HCT116 (cell line): ENCODE results near the gene NTNG2. TPM values are rescaled to one million over a fixed set of nuclear protein-coding genes. Genes with fewer than 3 reads are reported as not detected.

Experiments used
- ATAC-seq: fragments of 200-7000 bp; cut with Tn5 transposase; 2 replicates; pipeline ENCODE4 v1.9.1; 2020; ENCODE audit warnings: mild to moderate bottlenecking, moderate library complexity
- BruUV-seq: library from RNA; stranded (reverse); fragments of 400-500 nt; replicated peaks from 2 replicates; lab custom pipeline; 2021; lab: Mats Ljungman, UMichigan
- CTCF ChIA-PET: fragments of 300-600 bp; sonication (Branson Sonifier 250); formaldehyde crosslinking; loops from one replicate; lab custom pipeline; 2021; ENCODE audit warnings: antibody characterized with exemption; lab: Charles Lee
- POLR2A ChIA-PET: fragments of 300-600, 350-600 bp; sonication (Branson Sonifier 250); formaldehyde crosslinking; loops from one replicate; lab custom pipeline; 2021; ENCODE audit warnings: antibody characterized with exemption; lab: Charles Lee
- RAD21 ChIA-PET, 2 experiments: fragments of 300-600 bp; sonication (Branson Sonifier 250); formaldehyde crosslinking; loops; one replicate each; lab custom pipeline; 2023; ENCODE audit warnings: low total read pairs in 2 of 2; ENCODE audit not compliant: uncharacterized antibody in 2 of 2, unreplicated experiment in 2 of 2, low non-redundant PET in 1 of 2; lab: Charles Lee
- DNase-seq: peaks from one replicate; pipeline ENCODE4 v3.0.0-alpha.2; 2010; ENCODE audit warnings: low read depth, low spot score
- H2AFZ ChIP-seq: fragments of 200-600 bp; shearing (Covaris generic), sonication (generic); 2 replicates; pipeline ENCODE4 v1.6.1; 2017; ENCODE audit warnings: low read depth, mixed run types, mixed read lengths, antibody characterized with exemption, low read length; ENCODE audit not compliant: poor library complexity, severe bottlenecking
- H3K27ac ChIP-seq: 2 replicates; pipeline ENCODE4 v1.5.1; 2012; ENCODE audit warnings: low read depth, low read length
- H3K27me3 ChIP-seq: fragments of 200-600 bp; sonication (generic); 2 replicates; pipeline ENCODE4 v1.6.1; 2016; ENCODE audit warnings: mixed run types, low read length, mixed read lengths; ENCODE audit not compliant: insufficient read depth
- H3K36me3 ChIP-seq, 2 experiments: fragments of 200-500 bp in 1 of 2; fragments of 200-600 bp in 1 of 2; sonication (Bioruptor generic) in 1 of 2; sonication (generic) in 1 of 2; 2 replicates each; pipeline versions ENCODE4 v1.5.1 to v1.6.1; 2014 to 2016; ENCODE audit warnings: low read length in 2 of 2, inconsistent platforms in 1 of 2, mixed read lengths in 1 of 2, mixed run types in 1 of 2; ENCODE audit not compliant: insufficient read depth in 2 of 2, control insufficient read depth in 1 of 2
- H3K4me1 ChIP-seq, 2 experiments: fragments of 200-600 bp in 1 of 2; sonication (generic) in 1 of 2; 2 replicates each; pipeline versions ENCODE4 v1.5.1 to v1.6.1; 2012 to 2017; ENCODE audit warnings: low read length in 2 of 2, inconsistent platforms in 1 of 2, mild to moderate bottlenecking in 1 of 2, mixed read lengths in 1 of 2, mixed run types in 1 of 2, moderate library complexity in 1 of 2; ENCODE audit not compliant: insufficient read depth in 2 of 2, control insufficient read depth in 1 of 2
- H3K4me2 ChIP-seq: fragments of 200-600 bp; sonication (generic); 2 replicates; pipeline ENCODE4 v1.6.1; 2017; ENCODE audit warnings: mixed run types, low read length, mixed read lengths
- H3K4me3 ChIP-seq, 2 experiments: fragments of 200-600 bp in 1 of 2; sonication (generic) in 1 of 2; replicated peaks in 1 of 2; 2 replicates each; pipeline ENCODE4 v1.5.1; 2011 to 2016; ENCODE audit warnings: low read length in 2 of 2, control low read depth in 1 of 2, low read depth in 1 of 2, mild to moderate bottlenecking in 1 of 2, mixed read lengths in 1 of 2, mixed run types in 1 of 2
- H3K79me2 ChIP-seq: fragments of 200-600 bp; sonication (generic); 2 replicates; pipeline ENCODE4 v1.6.1; 2017; ENCODE audit warnings: mild to moderate bottlenecking, mixed run types, low read length, moderate library complexity, mixed read lengths; ENCODE audit not compliant: insufficient read depth
- H3K9ac ChIP-seq: fragments of 200-600 bp; sonication (generic); 2 replicates; pipeline ENCODE4 v1.6.1; 2016; ENCODE audit warnings: low read length, mixed read lengths
- H3K9me2 ChIP-seq: fragments of 200-600 bp; sonication (generic), shearing (Covaris generic); 2 replicates; pipeline ENCODE4 v1.6.1; 2017; ENCODE audit warnings: mixed run types, mild to moderate bottlenecking, moderate library complexity; ENCODE audit not compliant: insufficient read depth
- H3K9me3 ChIP-seq, 2 experiments: fragments of 200-500 bp in 1 of 2; fragments of 200-600 bp in 1 of 2; sonication (Bioruptor generic) in 1 of 2; sonication (generic) in 1 of 2; 2 replicates each; pipeline ENCODE4 v1.6.1; 2014 to 2017; ENCODE audit warnings: low read length in 2 of 2, mixed read lengths in 2 of 2, inconsistent platforms in 1 of 2, low read depth in 1 of 2, mild to moderate bottlenecking in 1 of 2, mixed run types in 1 of 2, moderate library complexity in 1 of 2; ENCODE audit not compliant: control insufficient read depth in 1 of 2, insufficient read depth in 1 of 2
- H4K20me1 ChIP-seq: fragments of 200-600 bp; sonication (generic), shearing (Covaris generic); 2 replicates; pipeline ENCODE4 v1.6.1; 2017; ENCODE audit warnings: mixed run types, mild to moderate bottlenecking, moderate library complexity; ENCODE audit not compliant: insufficient read depth
- JUND ChIP-seq: IDR thresholded peaks from 2 replicates; pipeline ENCODE4 v1.6.1; 2012
- RAD21 ChIP-seq: IDR thresholded peaks from 2 replicates; pipeline ENCODE4 v1.6.1; 2012; ENCODE audit warnings: low read depth, mild to moderate bottlenecking
- intact Hi-C: fragments of 100-400 bp; cut with micrococcal nuclease; formaldehyde crosslinking; loops from 2 replicates; pipeline ENCODE4 v1.10.0; 2022
- total RNA-seq: library from RNA; stranded (reverse); gene quantifications from one replicate; pipeline ENCODE4 v1.2.1, GENCODE V29; 2021; ENCODE audit not compliant: unreplicated experiment
- TF ChIP-seq, protein P1 (sequence below): IDR thresholded peaks from 2 replicates; pipeline ENCODE4 v1.6.1; 2012
- TF ChIP-seq, protein P2 (sequence below), 3 experiments: fragments of 200-600 bp in 1 of 3; sonication (generic) in 1 of 3; IDR thresholded peaks in 2 of 3; conservative IDR thresholded peaks in 1 of 3; 2 replicates each; pipeline ENCODE4 v1.5.1; 2012 to 2017; ENCODE audit warnings: low read depth in 2 of 3, low read length in 2 of 3, antibody characterized with exemption in 1 of 3, borderline replicate concordance in 1 of 3, control low read depth in 1 of 3, mild to moderate bottlenecking in 1 of 3, mixed read lengths in 1 of 3, mixed run types in 1 of 3, moderate library complexity in 1 of 3; ENCODE audit not compliant: insufficient read depth in 1 of 3

Gene NTNG2
- total RNA-seq, 1 experiment from 2014 or later = 2.5 TPM

DNA sequence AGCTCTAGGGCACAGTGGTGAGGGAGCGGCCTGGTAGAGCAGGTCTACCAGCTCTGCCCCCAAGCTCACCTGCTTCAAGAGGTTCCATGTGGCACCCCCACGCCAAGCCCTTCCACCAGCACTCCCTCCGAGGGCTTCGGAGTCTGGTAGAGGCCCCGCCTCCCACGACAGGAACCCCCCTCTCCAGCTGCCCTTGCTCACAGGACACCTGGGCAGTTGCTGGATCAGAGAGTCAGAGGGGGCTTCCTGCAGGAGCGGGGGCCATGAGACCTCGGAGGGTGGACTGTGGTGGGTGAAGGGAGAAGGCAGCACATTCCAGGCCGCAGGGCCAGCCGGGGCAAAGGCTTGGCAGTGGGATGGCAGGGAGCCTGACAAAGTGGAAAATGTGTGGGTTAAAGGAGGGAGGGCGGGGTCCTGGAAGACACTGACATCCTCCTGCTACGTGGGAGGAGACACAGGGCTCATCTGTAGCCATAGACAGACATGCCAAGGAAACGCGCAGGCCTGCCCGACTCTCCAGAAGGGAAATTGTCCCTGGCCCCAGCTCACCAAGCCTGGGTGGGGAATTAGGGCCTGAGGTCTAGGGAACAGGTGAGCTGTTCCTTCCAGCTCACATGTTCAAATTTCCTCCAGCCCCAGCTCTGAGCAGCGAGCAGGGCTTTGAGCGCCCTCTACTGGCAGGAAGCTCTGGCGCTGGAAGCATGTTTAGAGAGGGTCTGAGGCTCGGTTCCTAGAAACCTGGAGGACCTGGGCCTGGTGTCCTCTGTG lies 74.2 kb downstream of the NTNG2 start:
- DNase-seq (peak; percentile 52), ATAC-seq (peak; percentile 38)
- CTCF ChIA-PET = interaction anchor here (0.6 to 7.5 kb wide), 24 partner anchors 9 to 481 kb away, joined by 3 to 154 read pairs (median 4); partner anchors contain the start of genes MED27 and NTNG2
- Histone ChIP-seq H3K79me2 (no peaks in the 10 kb centered on the region), H4K20me1 (no peaks in the 10 kb centered on the region), H3K27me3 (no peaks in the 10 kb centered on the region), H2AFZ (no peak overlapping the region), H3K4me2 (peak overlapping the region; percentile 41), H3K36me3 (no peaks in the 10 kb centered on the region), H3K4me1 (peaks cover 8 to 22% of the 10 kb centered on the region in 2 experiments), H3K9me2 (no peaks in the 10 kb centered on the region), H3K9ac (no peak overlapping the region), H3K27ac (no peak overlapping the region), H3K4me3 (no peak overlapping the region), H3K9me3 (no peaks in the 10 kb centered on the region)
- TF ChIP-seq, protein P1, sequence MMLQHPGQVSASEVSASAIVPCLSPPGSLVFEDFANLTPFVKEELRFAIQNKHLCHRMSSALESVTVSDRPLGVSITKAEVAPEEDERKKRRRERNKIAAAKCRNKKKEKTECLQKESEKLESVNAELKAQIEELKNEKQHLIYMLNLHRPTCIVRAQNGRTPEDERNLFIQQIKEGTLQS = no peak
- TF ChIP-seq, protein P2, sequence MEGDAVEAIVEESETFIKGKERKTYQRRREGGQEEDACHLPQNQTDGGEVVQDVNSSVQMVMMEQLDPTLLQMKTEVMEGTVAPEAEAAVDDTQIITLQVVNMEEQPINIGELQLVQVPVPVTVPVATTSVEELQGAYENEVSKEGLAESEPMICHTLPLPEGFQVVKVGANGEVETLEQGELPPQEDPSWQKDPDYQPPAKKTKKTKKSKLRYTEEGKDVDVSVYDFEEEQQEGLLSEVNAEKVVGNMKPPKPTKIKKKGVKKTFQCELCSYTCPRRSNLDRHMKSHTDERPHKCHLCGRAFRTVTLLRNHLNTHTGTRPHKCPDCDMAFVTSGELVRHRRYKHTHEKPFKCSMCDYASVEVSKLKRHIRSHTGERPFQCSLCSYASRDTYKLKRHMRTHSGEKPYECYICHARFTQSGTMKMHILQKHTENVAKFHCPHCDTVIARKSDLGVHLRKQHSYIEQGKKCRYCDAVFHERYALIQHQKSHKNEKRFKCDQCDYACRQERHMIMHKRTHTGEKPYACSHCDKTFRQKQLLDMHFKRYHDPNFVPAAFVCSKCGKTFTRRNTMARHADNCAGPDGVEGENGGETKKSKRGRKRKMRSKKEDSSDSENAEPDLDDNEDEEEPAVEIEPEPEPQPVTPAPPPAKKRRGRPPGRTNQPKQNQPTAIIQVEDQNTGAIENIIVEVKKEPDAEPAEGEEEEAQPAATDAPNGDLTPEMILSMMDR (IDR thresholded peaks at IDR 0.05 in 2 of 3, conservative IDR thresholded peaks at IDR 0.05 in 1 of 3; ENCODE audit: borderline replicate concordance in 1 of 3, insufficient read depth in 1 of 3, low read depth in 2 of 3, low read length in 2 of 3) = peak; percentile 88 to 99 (median 99)
- TF ChIP-seq JUND (no peak), RAD21 (peak; percentile 96)
- POLR2A ChIA-PET = interaction anchor here (1.2 kb wide), 1 partner anchor 66 kb away, joined by 3 read pairs; no protein-coding TSS in a partner anchor
- RAD21 ChIA-PET = interaction anchor here (0.6 to 1.6 kb wide), 6 partner anchors 54 to 863 kb away, joined by 3 to 11 read pairs (median 4); no protein-coding TSS in a partner anchor
- no TSS peak for BruUV-seq
- intact Hi-C loops = loop anchor here (1.0 to 2.0 kb wide), 3 partner anchors 67 to 481 kb away; no protein-coding TSS in a partner anchor
